Measurements from ENCODE around the gene SFI1. TPM values are rescaled to one million over a fixed set of nuclear protein-coding genes. Genes with fewer than 3 reads are reported as not detected.

SFI1 gene
- total RNA-seq, 4 donors from 2014 or later: 55.3 to 157 (median 90.1) TPM

DNA sequence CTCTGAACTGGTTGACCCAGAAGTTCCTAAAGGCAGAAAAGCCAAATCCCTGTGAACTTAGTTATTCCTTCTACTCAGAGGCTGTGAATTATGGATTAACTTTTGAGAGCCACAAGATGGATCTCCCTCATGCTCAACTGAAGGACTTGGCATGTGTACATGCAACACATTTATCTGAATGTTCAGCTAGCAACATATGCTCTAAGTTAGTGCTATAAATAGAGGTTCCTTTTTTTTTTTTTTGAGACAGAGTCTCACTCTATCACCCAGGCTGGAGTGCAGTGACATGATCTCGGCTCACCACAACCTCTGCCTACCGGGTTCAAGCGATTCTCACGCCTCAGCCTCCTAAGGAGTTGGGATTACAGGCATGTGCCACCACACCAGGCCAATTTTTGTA lies 46.8 kb upstream of the SFI1 start:
- Histone ChIP-seq H3K4me3 (no peak overlapping the region), H3K27me3 (no peaks in the 10 kb centered on the region), H3K4me1 (no peaks in the 10 kb centered on the region), H3K9me3 (no peaks in the 10 kb centered on the region), H3K27ac (no peak overlapping the region), H3K36me3 (peaks cover 0 to 27% (median 13%) of the 10 kb centered on the region in 4 donors)
- WGBS, 2 donors (ENCODE audit: low coverage in 1 of 2): 75 to 92% methylated on average over 4 of the region's 4 CpGs
- in situ Hi-C loops (cut with MboI; ENCODE audit: low pct_ligation_motif_present in 1 of 4, low pct_unique_long_range_greater_than_20kb in 1 of 4, low sequenced_read_pairs in 3 of 4) (loop anchor here in 1 of 4 donors (25.0 kb wide), 1 partner anchor 112 kb away; the partner anchor contains the start of gene PATZ1), intact Hi-C loops (cut with DNase I; ENCODE audit: low total_unique reads) (no loop called here)
- TF ChIP-seq POLR2A (IDR thresholded peaks at IDR 0.05) (no peak), POLR2AphosphoS5 (IDR thresholded peaks at IDR 0.05) (no peak), EP300 (IDR thresholded peaks at IDR 0.05; ENCODE audit: low read depth) (no peak)
- TF ChIP-seq, protein P1, sequence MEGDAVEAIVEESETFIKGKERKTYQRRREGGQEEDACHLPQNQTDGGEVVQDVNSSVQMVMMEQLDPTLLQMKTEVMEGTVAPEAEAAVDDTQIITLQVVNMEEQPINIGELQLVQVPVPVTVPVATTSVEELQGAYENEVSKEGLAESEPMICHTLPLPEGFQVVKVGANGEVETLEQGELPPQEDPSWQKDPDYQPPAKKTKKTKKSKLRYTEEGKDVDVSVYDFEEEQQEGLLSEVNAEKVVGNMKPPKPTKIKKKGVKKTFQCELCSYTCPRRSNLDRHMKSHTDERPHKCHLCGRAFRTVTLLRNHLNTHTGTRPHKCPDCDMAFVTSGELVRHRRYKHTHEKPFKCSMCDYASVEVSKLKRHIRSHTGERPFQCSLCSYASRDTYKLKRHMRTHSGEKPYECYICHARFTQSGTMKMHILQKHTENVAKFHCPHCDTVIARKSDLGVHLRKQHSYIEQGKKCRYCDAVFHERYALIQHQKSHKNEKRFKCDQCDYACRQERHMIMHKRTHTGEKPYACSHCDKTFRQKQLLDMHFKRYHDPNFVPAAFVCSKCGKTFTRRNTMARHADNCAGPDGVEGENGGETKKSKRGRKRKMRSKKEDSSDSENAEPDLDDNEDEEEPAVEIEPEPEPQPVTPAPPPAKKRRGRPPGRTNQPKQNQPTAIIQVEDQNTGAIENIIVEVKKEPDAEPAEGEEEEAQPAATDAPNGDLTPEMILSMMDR (IDR thresholded peaks at IDR 0.05): no peak
- DNase-seq: no peak

DNA sequence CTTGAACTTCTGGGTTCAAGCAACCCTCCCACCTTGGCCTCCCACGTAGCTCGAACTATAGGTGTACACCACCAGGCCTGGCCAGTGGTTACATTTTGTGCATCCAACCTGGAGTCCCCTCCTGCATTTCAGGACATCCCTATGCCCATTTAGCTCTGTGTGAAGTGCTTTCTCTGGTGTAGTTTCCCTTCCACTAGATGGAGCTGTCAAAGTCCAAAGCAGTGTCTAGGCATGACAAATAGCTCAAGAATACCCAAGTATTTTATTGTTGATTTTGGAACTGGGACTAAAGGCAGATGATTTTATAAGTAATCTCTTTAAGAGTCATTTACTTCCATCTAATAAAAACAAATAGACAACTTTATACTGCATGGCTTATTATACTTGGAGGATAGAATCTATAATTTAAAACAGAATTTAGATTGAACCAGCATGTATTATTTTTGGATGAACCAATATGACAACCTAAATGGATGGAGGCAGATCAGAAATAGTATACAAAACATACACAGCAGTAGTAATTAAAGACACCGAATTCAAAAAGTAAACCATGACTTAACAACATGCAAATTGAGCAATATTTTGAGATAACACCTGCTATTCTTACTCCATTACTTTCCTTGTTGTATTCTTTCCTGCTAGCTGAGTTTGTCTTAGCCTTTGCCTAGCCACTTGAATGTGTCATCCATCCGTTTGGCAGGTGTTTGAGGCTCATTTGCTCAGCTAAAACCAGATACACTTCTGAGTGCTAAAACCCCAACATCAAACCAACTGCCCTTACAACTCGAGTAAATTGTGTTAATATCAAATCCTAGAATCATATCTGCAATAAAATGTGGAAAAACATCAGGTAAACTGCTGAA lies 44.4 kb upstream of the SFI1 start:
- no peak for DNase-seq
- H3K27me3 ChIP-seq: no peaks in the 10 kb centered on the region
- no peaks in the 10 kb centered on the region for H3K4me1 ChIP-seq
- no peak overlapping the region for H3K4me3 ChIP-seq
- no peak for TF ChIP-seq POLR2AphosphoS5 (IDR thresholded peaks at IDR 0.05)
- TF ChIP-seq, protein P1 (IDR thresholded peaks at IDR 0.05): peak; percentile 13 to 39 (median 31)
- TF ChIP-seq EP300 (IDR thresholded peaks at IDR 0.05; ENCODE audit: low read depth): no peak
- TF ChIP-seq POLR2A (IDR thresholded peaks at IDR 0.05): no peak
- 34 to 58% methylated on average over 3 to 5 of the region's 5 CpGs for WGBS, 2 donors (ENCODE audit: low coverage in 1 of 2)
- H3K9me3 ChIP-seq: no peaks in the 10 kb centered on the region
- in situ Hi-C loops (cut with MboI; ENCODE audit: low pct_ligation_motif_present in 1 of 4, low pct_unique_long_range_greater_than_20kb in 1 of 4, low sequenced_read_pairs in 3 of 4) (no loop called here), intact Hi-C loops (cut with DNase I; ENCODE audit: low total_unique reads) (no loop called here)
- H3K27ac ChIP-seq: no peak overlapping the region
- peaks cover 0 to 38% (median 17%) of the 10 kb centered on the region in 4 donors for H3K36me3 ChIP-seq

GRCh38 chr22:31461699-31462098 lies 34.6 kb upstream of the SFI1 start:
- H3K4me1 ChIP-seq: no peaks in the 10 kb centered on the region
- no peaks in the 10 kb centered on the region for H3K27me3 ChIP-seq
- no peak overlapping the region for H3K4me3 ChIP-seq
- DNase-seq: no peak
- H3K27ac ChIP-seq: no peak overlapping the region
- H3K9me3 ChIP-seq: no peaks in the 10 kb centered on the region
- intact Hi-C loops (cut with DNase I; ENCODE audit: low total_unique reads) (no loop called here), in situ Hi-C loops (cut with MboI; ENCODE audit: low pct_ligation_motif_present in 1 of 4, low pct_unique_long_range_greater_than_20kb in 1 of 4, low sequenced_read_pairs in 3 of 4) (no loop called here)
- WGBS, 2 donors (ENCODE audit: low coverage in 1 of 2): 87 to 100% methylated on average over 1 to 3 of the region's 3 CpGs
- H3K36me3 ChIP-seq: peaks cover 1 to 58% (median 26%) of the 10 kb centered on the region in 4 donors
- no peak for TF ChIP-seq POLR2A (IDR thresholded peaks at IDR 0.05)
- TF ChIP-seq, protein P1 (IDR thresholded peaks at IDR 0.05): no peak
- no peak for TF ChIP-seq EP300 (IDR thresholded peaks at IDR 0.05; ENCODE audit: low read depth)
- no peak for TF ChIP-seq POLR2AphosphoS5 (IDR thresholded peaks at IDR 0.05)

DNA sequence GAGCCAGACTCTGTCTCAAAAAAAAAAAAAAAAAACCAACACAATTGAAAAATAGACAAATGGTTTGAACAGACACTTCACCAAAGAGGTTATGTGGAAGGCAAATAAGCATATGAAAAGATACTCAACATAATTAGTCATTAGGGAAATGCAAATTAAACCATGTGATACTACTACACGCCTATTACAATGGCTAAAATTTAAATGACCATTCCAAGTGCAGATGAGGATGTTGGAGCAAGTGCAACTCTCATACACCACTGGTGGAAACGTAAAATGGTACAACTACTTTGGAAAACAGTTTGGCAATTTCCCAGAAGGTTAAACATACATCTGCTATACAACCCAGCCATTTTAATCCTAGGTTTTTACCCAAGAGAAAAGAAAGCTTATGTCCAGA lies 31.0 kb upstream of the SFI1 start:
- intact Hi-C loops (cut with DNase I; ENCODE audit: low total_unique reads): no loop called here
- H3K4me1 ChIP-seq: no peaks in the 10 kb centered on the region
- no peak overlapping the region for H3K27ac ChIP-seq
- H3K27me3 ChIP-seq: no peaks in the 10 kb centered on the region
- in situ Hi-C loops (cut with MboI; ENCODE audit: low pct_ligation_motif_present in 1 of 4, low pct_unique_long_range_greater_than_20kb in 1 of 4, low sequenced_read_pairs in 3 of 4): no loop called here
- no peaks in the 10 kb centered on the region for H3K9me3 ChIP-seq
- peaks cover 0 to 53% (median 19%) of the 10 kb centered on the region in 4 donors for H3K36me3 ChIP-seq
- TF ChIP-seq POLR2AphosphoS5 (IDR thresholded peaks at IDR 0.05) (no peak), POLR2A (IDR thresholded peaks at IDR 0.05) (no peak), EP300 (IDR thresholded peaks at IDR 0.05; ENCODE audit: low read depth) (no peak)
- TF ChIP-seq, protein P1 (IDR thresholded peaks at IDR 0.05): no peak
- no peak for DNase-seq
- WGBS, 2 donors (ENCODE audit: low coverage in 1 of 2): 89 to 100% methylated on average over 2 of the region's 2 CpGs
- no peak overlapping the region for H3K4me3 ChIP-seq

All from transverse colon (tissue), 4 donors.